ENCODE results near the gene FUOM.
"Not testable (repeated sequence)": the region's sequence is repeated elsewhere in the genome, so short reads cannot be mapped to it uniquely, and the experiment has no call there.

The FUOM gene

GRCh38 chr10:133328358-133329343, 29.2 kb downstream of the FUOM start:
- DNase-seq = no peak

GRCh38 chr10:133327651-133328357, 30.0 kb downstream of the FUOM start:
- no peak for DNase-seq

GRCh38 chr10:133326745-133327650, 30.8 kb downstream of the FUOM start:
- no peak for DNase-seq

GRCh38 chr10:133326223-133326551, 31.6 kb downstream of the FUOM start:
- DNase-seq = no peak

GRCh38 chr10:133325440-133326222, 32.2 kb downstream of the FUOM start:
- no peak for DNase-seq

- no peak for DNase-seq
Observed at GRCh38 chr10:133324857-133325260, 33.0 kb downstream of the FUOM start.

- no peak for DNase-seq
Observed at GRCh38 chr10:133324198-133324792, 33.5 kb downstream of the FUOM start.

- DNase-seq = not testable (repeated sequence)
Observed at GRCh38 chr10:133322064-133322709, 35.6 kb downstream of the FUOM start.

- not testable (repeated sequence) for DNase-seq
Observed at GRCh38 chr10:133320852-133321422, 36.9 kb downstream of the FUOM start.

- no peak for DNase-seq
Observed at GRCh38 chr10:133318494-133319127, 39.2 kb downstream of the FUOM start.

GRCh38 chr10:133316732-133317131, 41.1 kb downstream of the FUOM start:
- no peak for DNase-seq

- DNase-seq = no peak
Observed at GRCh38 chr10:133316266-133316665, 41.6 kb downstream of the FUOM start.

GRCh38 chr10:133315847-133316246, 42.0 kb downstream of the FUOM start:
- no peak for DNase-seq

GRCh38 chr10:133314911-133315310, 42.9 kb downstream of the FUOM start:
- no peak for DNase-seq

- DNase-seq = no peak
Observed at GRCh38 chr10:133313192-133313591, 44.6 kb downstream of the FUOM start.

- DNase-seq = no peak
Observed at GRCh38 chr10:133312769-133313145, 45.1 kb downstream of the FUOM start.

- no peak for DNase-seq
Observed at GRCh38 chr10:133312016-133312768, 45.6 kb downstream of the FUOM start.

- DNase-seq = no peak
Observed at GRCh38 chr10:133311570-133311969, 46.2 kb downstream of the FUOM start.

- no peak for DNase-seq
Observed at GRCh38 chr10:133310789-133311188, 47.0 kb downstream of the FUOM start.

GRCh38 chr10:133310399-133310755, 47.4 kb downstream of the FUOM start:
- no peak for DNase-seq

Measured in NCI-H524 treated with DMSO at 0.1 percent for 48 hours (cell line).